ENCODE data around the gene C12orf57.

C12orf57 gene

GRCh38 chr12:6981152-6982052, 37.6 kb downstream of the C12orf57 start:
- no peak overlapping the region for H3K4me3 ChIP-seq (ENCODE audit: low read depth, low read length)
- no peak for DNase-seq (ENCODE audit: low read depth)
- TF ChIP-seq, protein P1, sequence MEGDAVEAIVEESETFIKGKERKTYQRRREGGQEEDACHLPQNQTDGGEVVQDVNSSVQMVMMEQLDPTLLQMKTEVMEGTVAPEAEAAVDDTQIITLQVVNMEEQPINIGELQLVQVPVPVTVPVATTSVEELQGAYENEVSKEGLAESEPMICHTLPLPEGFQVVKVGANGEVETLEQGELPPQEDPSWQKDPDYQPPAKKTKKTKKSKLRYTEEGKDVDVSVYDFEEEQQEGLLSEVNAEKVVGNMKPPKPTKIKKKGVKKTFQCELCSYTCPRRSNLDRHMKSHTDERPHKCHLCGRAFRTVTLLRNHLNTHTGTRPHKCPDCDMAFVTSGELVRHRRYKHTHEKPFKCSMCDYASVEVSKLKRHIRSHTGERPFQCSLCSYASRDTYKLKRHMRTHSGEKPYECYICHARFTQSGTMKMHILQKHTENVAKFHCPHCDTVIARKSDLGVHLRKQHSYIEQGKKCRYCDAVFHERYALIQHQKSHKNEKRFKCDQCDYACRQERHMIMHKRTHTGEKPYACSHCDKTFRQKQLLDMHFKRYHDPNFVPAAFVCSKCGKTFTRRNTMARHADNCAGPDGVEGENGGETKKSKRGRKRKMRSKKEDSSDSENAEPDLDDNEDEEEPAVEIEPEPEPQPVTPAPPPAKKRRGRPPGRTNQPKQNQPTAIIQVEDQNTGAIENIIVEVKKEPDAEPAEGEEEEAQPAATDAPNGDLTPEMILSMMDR (IDR thresholded peaks at IDR 0.05; ENCODE audit: insufficient read depth, low read depth, low read length, missing control alignments): no peak

GRCh38 chr12:6982532-6982931, 38.7 kb downstream of the C12orf57 start:
- no peak for DNase-seq (ENCODE audit: low read depth)
- no peak overlapping the region for H3K4me3 ChIP-seq (ENCODE audit: low read depth, low read length)
- TF ChIP-seq, protein P1 (IDR thresholded peaks at IDR 0.05; ENCODE audit: insufficient read depth, low read depth, low read length, missing control alignments): no peak

DNA sequence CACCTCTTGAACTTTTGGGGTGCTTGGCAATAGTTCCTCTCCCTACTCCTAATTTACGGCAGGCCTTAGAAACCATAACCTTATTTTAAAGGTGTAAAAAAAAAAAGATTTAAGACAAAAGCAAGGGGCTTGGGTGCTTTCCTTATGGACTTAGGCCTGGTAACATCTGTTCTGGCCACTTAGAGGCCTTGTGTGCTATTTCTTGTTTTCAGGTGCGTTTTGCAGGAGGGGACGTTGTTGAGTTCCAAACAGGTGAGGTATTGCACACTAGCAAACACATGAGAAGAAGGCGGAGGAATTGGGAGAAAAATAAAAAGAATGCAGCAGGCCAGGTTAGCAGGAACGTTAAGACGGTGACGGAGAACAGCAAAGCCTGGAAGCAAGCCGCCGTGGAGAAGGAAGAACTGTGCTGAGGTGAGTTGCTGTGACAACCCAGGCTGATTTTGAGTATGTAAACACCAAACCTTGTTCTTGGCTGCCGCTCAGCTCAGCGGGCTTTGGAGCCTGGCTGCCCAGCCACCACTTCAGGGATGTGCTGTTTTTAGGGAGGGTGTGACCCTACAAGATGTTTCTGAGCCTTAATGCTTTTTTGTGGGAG, 44.2 kb downstream of the C12orf57 start:
- no peak for DNase-seq (ENCODE audit: low read depth)
- H3K4me3 ChIP-seq (ENCODE audit: low read depth, low read length): no peak overlapping the region
- TF ChIP-seq, protein P1 (IDR thresholded peaks at IDR 0.05; ENCODE audit: insufficient read depth, low read depth, low read length, missing control alignments): no peak
